ENCODE data around the gene CCDC187. TPM values are rescaled to one million over a fixed set of nuclear protein-coding genes. Genes with fewer than 3 reads are reported as not detected.

Gene CCDC187
- total RNA-seq, 1 donor = under 0.01 TPM

DNA sequence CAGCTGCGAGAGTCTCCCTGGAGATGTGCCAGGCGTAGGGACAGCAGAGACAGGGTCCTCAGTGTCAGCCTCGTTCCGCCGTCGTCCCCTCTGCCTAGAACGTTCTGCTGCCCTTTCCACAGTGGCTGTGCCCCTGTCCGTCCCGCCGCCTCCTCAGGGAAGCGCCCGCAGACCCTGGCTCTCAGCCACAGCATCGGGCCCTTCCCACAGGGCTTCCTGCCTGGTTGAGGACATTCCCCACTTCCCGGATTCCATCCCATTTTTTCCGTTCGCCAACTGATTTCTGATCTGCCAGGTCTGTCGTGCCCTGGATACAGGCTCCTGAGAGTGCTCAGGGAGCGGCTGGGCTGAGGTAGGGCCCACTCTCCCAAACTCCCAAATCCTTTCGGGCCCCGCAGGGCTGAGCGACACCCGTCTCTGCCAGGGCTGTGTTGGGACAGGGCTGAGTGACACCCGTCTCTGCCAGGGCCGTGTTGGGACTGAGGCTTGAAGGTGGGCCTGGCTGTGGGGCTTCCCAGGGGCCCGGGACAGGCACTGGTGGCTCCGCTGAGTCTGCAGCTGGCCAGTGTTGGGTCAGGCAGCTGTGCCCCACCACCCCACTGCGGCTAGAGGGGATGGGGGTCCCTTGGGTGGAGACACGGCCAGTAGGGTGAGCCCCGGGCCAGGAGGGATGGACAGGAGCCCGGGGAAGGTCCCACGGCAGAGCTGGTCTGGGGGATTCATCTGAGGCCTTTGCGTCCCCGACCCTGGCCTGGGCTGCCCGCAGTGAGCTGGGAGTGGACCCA, 43.8 kb upstream of the CCDC187 start:
- TF ChIP-seq, protein P1, sequence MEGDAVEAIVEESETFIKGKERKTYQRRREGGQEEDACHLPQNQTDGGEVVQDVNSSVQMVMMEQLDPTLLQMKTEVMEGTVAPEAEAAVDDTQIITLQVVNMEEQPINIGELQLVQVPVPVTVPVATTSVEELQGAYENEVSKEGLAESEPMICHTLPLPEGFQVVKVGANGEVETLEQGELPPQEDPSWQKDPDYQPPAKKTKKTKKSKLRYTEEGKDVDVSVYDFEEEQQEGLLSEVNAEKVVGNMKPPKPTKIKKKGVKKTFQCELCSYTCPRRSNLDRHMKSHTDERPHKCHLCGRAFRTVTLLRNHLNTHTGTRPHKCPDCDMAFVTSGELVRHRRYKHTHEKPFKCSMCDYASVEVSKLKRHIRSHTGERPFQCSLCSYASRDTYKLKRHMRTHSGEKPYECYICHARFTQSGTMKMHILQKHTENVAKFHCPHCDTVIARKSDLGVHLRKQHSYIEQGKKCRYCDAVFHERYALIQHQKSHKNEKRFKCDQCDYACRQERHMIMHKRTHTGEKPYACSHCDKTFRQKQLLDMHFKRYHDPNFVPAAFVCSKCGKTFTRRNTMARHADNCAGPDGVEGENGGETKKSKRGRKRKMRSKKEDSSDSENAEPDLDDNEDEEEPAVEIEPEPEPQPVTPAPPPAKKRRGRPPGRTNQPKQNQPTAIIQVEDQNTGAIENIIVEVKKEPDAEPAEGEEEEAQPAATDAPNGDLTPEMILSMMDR (IDR thresholded peaks at IDR 0.05; ENCODE audit: insufficient read depth, low read depth, low read length) = no peak
- DNase-seq (ENCODE audit: low read depth) = no peak
- no peak overlapping the region for H3K4me3 ChIP-seq (ENCODE audit: low read depth, low read length)

DNA sequence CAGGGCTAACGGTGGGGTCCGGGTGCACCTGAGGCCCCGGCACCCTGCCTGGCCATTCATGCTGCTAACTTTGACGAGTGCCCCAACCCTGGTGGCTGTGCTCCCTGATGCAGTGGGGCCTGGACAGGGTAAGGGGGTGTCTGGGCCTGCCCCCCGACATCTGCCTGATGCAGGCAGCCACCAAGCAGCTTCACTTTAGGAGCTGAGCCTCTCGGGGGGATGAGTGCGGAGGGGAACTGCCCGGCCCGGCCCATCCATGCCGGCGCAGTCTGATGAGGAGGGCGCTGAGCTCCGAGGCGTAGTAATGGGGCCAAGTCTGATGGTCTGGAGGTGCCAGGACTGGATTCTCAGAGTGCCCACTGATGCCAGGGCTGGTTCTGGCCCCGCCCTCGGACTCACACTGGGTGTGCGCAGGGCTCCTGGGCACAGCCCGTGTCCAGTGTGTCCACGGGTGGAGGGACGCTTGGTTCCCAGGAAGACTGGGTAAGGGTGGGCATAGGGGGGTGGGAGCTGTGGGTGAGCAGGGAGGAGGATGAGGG, 43.1 kb upstream of the CCDC187 start:
- TF ChIP-seq, protein P1 (IDR thresholded peaks at IDR 0.05; ENCODE audit: insufficient read depth, low read depth, low read length) = no peak
- H3K4me3 ChIP-seq (ENCODE audit: low read depth, low read length) = no peak overlapping the region
- no peak for DNase-seq (ENCODE audit: low read depth)

DNA sequence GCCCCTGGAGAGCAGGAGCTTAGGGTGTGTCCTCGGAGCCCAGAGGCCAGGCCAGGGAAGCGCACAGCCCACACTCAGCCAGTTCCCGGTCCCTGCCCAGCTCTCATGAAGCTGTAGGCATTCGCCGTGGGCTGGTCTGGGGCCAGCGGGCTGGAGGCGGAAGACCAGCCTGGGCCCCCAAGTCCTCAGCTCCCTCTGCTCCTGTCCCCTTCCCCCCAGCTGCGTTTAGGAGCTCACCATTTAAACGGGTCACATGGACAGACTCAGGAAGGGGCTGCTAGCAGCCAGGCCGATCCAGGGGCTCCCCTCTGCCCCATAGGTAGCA, 42.2 kb upstream of the CCDC187 start:
- DNase-seq (ENCODE audit: low read depth) = no peak
- TF ChIP-seq, protein P1 (IDR thresholded peaks at IDR 0.05; ENCODE audit: insufficient read depth, low read depth, low read length) = no peak
- no peak overlapping the region for H3K4me3 ChIP-seq (ENCODE audit: low read depth, low read length)

DNA sequence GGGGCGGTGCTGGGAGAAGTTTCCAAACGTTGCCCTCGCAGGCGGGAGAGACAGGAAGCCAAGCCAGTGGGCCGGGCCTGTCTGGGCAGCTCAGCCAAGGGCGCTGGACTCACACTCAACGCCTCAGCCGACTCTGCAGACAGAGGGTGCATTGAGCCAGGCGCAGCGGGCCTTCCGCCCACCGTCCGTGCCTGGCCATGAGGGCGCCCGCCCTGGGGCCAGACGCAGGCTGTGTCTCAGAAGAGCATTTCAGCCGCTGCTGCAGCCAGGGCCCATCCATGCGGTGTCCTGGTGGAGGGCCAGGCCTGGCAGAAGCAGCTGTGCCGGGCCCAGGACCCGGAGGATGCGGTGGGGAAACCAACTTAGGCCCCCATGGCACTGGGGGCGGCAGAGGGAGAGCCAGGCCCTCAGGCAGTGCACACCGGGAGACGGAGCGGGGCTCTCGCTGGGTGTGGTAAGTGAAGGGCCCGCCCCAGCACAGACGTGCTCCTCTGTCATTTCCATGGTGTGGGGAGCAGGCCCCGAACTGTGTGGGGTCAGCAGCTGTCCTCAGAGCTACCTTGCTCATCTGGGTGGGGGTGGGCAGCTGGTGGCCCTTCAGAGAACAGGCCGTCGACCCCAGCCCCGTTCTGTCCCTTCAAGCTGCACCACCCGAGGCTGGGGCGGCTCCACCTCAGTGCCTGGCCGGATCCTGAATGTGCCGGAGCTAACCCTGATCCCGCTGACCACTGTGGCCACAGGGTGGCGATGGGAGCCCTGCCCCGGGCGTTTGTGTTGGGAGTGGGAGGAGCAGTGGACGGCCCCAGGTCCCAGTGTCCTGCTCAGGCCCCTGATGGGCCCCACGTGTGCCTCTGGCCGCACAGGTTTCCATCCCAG, 41.6 kb upstream of the CCDC187 start:
- DNase-seq (ENCODE audit: low read depth) = peak; percentile 64
- no peak overlapping the region for H3K4me3 ChIP-seq (ENCODE audit: low read depth, low read length)
- TF ChIP-seq, protein P1 (IDR thresholded peaks at IDR 0.05; ENCODE audit: insufficient read depth, low read depth, low read length) = peak; percentile 63

DNA sequence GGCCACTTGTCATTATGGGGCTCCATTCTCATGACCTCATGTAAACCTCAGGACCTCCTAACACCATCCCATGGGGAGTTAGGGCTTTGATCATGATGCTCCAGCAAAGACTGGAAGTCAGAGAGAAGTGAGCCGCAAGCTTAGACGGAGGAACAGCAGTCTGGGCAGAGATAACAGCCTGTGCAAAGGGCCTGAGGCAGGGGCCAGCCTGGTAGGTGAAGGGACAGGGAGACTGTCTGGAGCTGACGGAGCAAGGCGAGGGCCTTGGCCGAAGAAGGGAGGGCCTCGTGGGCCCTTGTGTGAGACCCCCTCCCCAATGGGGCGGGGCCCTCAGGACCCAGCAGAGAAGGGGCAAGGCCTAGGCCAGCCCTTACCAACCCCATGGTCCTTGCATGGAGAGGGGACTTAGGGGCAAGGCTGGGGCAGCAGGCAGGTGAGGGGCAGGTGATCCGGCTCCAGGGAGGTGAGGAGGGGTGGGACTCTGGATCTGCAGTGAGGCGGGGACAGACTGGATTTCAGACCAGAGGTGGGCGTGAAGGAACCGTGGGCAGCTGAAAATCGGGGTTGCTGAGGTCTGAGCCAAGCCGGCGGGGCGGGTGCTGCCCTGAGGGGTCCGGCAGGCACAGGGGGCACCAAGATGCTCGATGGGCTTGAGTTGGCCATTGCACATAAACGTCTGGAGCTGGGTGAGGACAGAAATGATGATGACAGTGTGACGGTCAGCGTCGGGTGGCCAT, 40.8 kb upstream of the CCDC187 start:
- no peak overlapping the region for H3K4me3 ChIP-seq (ENCODE audit: low read depth, low read length)
- TF ChIP-seq, protein P1 (IDR thresholded peaks at IDR 0.05; ENCODE audit: insufficient read depth, low read depth, low read length) = no peak
- no peak for DNase-seq (ENCODE audit: low read depth)

DNA sequence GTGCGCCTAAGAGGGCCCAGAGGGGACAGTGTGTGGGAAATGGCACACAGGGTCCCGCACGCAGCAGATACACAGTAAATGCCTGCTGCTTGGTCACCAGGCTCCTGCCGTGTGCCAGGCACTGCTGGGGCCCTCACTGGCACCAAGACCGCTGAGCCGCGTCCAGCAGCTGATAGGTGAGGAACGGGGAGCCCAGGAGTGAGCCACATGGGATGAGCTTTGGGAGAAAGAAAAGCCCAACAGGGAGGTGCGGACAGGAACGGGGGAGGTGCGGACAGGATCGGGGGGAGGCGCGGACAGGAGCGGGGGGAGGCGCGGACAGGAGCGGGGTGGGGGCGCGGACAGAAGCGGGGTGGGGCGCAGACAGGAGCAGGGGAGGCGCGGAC, 40.0 kb upstream of the CCDC187 start:
- no peak for DNase-seq (ENCODE audit: low read depth)
- H3K4me3 ChIP-seq (ENCODE audit: low read depth, low read length) = no peak overlapping the region
- TF ChIP-seq, protein P1 (IDR thresholded peaks at IDR 0.05; ENCODE audit: insufficient read depth, low read depth, low read length) = no peak

Measured in fibroblast of villous mesenchyme (primary cell).